Activated naive CD4-positive, alpha-beta T cell treated with anti-CD3 and anti-CD28 coated beads, Interleukin-2, amount 50 U/mL, for 72 hours (primary cell): Measurements from ENCODE around the gene ABCC9. TPM values are rescaled to one million over a fixed set of nuclear protein-coding genes. Genes with fewer than 3 reads are reported as not detected.

Experiments
- ATAC-seq, 2 donors: fragments of 150-1000 bp; cut with Tn5 transposase; 2 replicates each; pipeline ENCODE4 v1.10.0; 2021; ENCODE audit warnings: mild to moderate bottlenecking in 2 of 2, moderate library complexity in 2 of 2
- DNase-seq, 2 donors: peaks; one replicate each; pipeline ENCODE4 v3.0.0; 2021 to 2022; ENCODE audit warnings: low spot score in 2 of 2
- H3K27ac Mint-ChIP-seq, 2 donors: one replicate each; pipeline ENCODE4 v1.8.0; 2022; ENCODE audit warnings: mild to moderate bottlenecking in 2 of 2, mixed read lengths in 2 of 2
- H3K36me3 Mint-ChIP-seq, 2 donors: one replicate each; pipeline ENCODE4 v1.8.0; 2022; ENCODE audit warnings: mixed read lengths in 2 of 2
- H3K9me3 Mint-ChIP-seq, 2 donors: one replicate each; pipeline ENCODE4 v1.8.0; 2022; ENCODE audit warnings: mixed read lengths in 2 of 2
- total RNA-seq, 2 donors: library from RNA; stranded (reverse); gene quantifications; one replicate each; pipeline ENCODE4 v1.2.3, GENCODE V29; 2022

ABCC9 gene
- total RNA-seq, 2 donors from 2014 or later: not detected

DNA sequence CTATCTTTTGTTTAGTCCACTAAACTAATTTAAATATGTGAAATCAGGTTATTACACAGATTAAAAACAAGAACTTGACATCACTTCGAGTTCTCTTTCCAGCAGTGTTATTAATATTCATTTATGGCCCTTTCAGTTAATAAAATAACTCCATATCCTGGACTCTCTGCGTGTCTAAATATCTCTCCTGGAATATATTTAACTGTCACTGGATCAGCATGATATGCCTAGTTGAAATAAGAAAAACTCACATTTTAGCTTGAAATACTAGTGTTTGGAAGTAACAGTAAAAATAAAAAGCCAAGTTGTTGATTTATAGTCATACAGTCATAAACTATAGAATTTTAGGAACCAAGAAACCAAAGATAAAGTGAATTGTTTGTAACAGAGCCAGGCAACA is 45.6 kb downstream of the ABCC9 start:
- no peak overlapping the region for H3K27ac Mint-ChIP-seq
- ATAC-seq (no peak), DNase-seq (no peak)
- H3K9me3 Mint-ChIP-seq: peaks cover 0 to 5% of the 10 kb centered on the region in 2 donors
- H3K36me3 Mint-ChIP-seq: no peaks in the 10 kb centered on the region

- Mint-ChIP-seq H3K27ac (no peak overlapping the region), H3K9me3 (peaks cover 0 to 5% of the 10 kb centered on the region in 2 donors), H3K36me3 (no peaks in the 10 kb centered on the region)
- ATAC-seq (no peak), DNase-seq (no peak)
Observed at GRCh38 chr12:21894792-21895595, 46.2 kb downstream of the ABCC9 start.

DNA sequence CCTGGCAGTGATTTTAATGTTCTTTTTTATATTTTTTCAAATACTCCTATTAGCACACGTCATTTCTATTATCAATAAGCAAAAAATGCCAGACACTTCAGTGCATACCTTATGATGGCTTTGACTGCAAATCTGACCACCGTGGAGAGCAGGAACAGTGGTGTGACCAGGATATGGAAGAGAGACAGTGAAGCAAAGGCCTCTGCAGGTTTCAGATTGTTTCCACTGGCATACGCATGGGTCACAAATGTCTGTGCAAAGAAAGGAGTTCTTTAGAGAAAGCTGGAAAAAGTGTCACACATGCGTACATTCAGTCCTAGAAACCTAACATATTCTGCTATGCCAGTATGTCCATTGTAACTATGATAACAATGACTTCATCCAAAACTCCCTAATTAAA is 47.3 kb downstream of the ABCC9 start:
- ATAC-seq: no peak
- no peak for DNase-seq
- Mint-ChIP-seq H3K9me3 (peaks cover 0 to 5% of the 10 kb centered on the region in 2 donors), H3K36me3 (no peaks in the 10 kb centered on the region), H3K27ac (no peak overlapping the region)

GRCh38 chr12:21892341-21892740 is 48.9 kb downstream of the ABCC9 start:
- Mint-ChIP-seq H3K36me3 (no peaks in the 10 kb centered on the region), H3K9me3 (peaks cover 0 to 5% of the 10 kb centered on the region in 2 donors), H3K27ac (no peak overlapping the region)
- no peak for DNase-seq
- no peak for ATAC-seq

DNA sequence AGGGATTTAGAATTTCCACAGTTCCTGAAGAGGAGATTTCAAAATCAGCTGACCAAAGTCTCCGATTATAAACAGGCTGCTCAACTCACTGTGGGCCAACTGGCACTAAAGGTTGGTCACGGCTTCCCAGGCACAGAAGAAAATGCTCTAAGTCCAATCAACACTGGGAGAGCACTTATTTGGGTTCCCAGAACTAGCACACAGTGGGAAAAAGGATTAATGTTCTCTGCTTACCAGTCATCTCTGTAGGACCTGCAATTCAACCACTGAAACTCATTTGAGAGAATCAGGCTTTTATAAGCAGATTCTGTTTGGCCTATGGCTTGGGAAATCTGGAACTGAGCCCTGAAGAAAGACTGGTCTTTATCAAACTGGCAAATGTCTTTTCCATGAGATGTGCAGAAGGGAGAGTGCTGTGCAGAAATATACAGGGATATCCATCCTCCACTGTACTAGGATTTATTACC is 49.4 kb downstream of the ABCC9 start:
- no peak for DNase-seq
- H3K36me3 Mint-ChIP-seq: no peaks in the 10 kb centered on the region
- peaks cover 2 to 5% of the 10 kb centered on the region in 2 donors for H3K9me3 Mint-ChIP-seq
- no peak for ATAC-seq
- no peak overlapping the region for H3K27ac Mint-ChIP-seq

GRCh38 chr12:21888276-21888863 is 52.9 kb downstream of the ABCC9 start:
- no peak for ATAC-seq
- DNase-seq: no peak
- Mint-ChIP-seq H3K36me3 (no peaks in the 10 kb centered on the region), H3K27ac (no peak overlapping the region), H3K9me3 (peaks cover 4 to 5% of the 10 kb centered on the region in 2 donors)

DNA sequence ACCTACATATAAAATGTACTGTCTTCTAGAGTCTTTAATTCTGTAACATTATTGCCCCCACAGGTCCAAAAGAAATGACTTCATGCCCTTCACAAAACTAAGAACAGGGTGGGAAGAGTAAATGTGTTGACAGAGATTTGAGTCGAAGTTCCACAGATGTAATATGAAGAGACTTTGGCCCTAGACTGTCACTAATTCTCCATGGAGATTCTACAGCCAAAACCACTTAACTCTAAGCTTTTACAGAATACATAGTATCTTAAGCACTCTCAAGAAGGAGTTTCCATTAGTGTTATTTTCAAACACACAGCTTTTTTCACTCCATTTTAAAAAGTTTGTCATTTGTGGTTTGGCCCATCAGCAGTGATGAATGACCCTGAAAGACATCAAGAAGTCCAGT is 56.3 kb downstream of the ABCC9 start:
- Mint-ChIP-seq H3K9me3 (peaks cover 0 to 4% of the 10 kb centered on the region in 2 donors), H3K27ac (no peak overlapping the region), H3K36me3 (no peaks in the 10 kb centered on the region)
- DNase-seq (no peak), ATAC-seq (no peak)

DNA sequence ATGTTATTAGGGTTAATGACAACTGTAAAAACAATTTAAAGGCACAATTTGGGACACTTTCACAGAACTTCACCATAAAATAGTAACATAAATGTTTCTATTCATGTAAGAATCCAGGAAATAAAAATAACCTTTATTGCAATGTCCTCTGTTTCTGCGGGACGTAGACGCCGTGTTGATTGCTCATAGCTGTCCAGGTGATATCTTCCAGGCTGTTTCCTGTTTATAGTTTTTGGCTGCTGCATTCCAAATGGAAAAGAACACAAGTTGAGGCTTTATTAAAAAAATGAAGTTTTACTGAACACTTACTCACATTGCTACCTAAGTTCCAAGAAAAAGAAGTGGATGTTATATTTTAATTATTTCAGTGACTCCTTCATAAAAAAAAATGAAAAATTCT is 58.6 kb downstream of the ABCC9 start:
- ATAC-seq: no peak
- DNase-seq: no peak
- Mint-ChIP-seq H3K36me3 (no peaks in the 10 kb centered on the region), H3K9me3 (peaks cover 0 to 4% of the 10 kb centered on the region in 2 donors), H3K27ac (no peak overlapping the region)

DNA sequence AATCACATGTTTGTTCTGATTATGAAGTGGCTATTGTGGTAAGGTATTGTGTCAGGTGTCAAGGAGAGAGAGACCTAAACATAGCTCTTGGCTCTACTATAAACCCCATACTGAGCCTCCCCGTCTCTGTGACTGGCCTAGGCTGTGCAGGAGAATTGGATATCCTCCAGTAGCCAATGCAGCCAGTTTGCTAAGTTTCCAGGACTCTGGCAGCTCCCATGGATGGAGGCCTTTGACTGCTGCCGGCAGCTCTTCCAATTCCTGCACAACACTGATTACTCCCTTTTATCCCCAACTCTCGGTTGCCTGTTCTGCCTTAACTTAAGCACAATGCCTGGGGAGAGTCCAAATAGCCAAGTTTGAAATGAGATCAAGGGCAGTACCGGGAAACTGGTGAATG is 59.3 kb downstream of the ABCC9 start:
- Mint-ChIP-seq H3K36me3 (no peaks in the 10 kb centered on the region), H3K9me3 (peaks cover 0 to 4% of the 10 kb centered on the region in 2 donors), H3K27ac (no peak overlapping the region)
- DNase-seq: no peak
- ATAC-seq: no peak

GRCh38 chr12:21879312-21879711 is 61.9 kb downstream of the ABCC9 start:
- DNase-seq (no peak), ATAC-seq (no peak)
- no peaks in the 10 kb centered on the region for H3K36me3 Mint-ChIP-seq
- no peak overlapping the region for H3K27ac Mint-ChIP-seq
- no peaks in the 10 kb centered on the region for H3K9me3 Mint-ChIP-seq

DNA sequence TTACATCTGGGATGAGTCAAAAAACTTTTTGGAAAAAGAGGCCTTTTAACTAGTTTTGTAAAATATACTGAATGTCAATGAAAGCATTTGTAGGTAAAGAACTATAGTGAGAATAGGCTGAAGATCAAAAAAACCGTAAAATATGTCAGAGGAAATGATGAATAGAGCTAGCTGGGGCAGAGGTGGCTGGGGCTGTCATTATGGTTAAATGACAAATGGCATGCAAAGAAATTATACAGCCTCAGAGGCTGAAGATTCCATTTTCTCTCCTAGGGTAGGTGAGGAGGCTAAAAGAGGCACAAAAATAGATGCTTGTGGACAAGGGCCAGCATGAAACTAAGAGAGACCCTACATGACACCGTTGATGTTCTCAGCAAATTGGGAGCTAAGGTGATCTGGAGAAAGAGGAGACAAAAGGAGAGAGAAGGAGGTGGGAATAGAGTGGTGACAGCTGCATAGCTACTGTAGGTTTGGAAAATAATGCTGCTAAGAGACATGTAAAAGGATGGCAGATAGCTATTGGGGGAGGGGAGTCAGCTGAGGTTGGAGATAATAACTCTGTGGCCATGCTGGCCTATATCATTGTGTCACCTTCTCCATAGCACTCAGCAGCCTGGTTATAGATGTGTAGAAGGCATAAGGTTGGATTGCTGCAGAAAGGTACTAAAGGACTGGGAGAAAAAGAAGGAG is 63.8 kb downstream of the ABCC9 start:
- Mint-ChIP-seq H3K9me3 (no peaks in the 10 kb centered on the region), H3K27ac (no peak overlapping the region), H3K36me3 (no peaks in the 10 kb centered on the region)
- DNase-seq (no peak), ATAC-seq (no peak)

- H3K9me3 Mint-ChIP-seq: no peaks in the 10 kb centered on the region
- no peak for DNase-seq
- no peak overlapping the region for H3K27ac Mint-ChIP-seq
- no peaks in the 10 kb centered on the region for H3K36me3 Mint-ChIP-seq
- no peak for ATAC-seq
Observed at GRCh38 chr12:21865846-21866245, 75.4 kb downstream of the ABCC9 start.

- Mint-ChIP-seq H3K36me3 (no peaks in the 10 kb centered on the region), H3K9me3 (no peaks in the 10 kb centered on the region), H3K27ac (no peak overlapping the region)
- DNase-seq: no peak
- no peak for ATAC-seq
Observed at GRCh38 chr12:21860534-21860933, 80.7 kb downstream of the ABCC9 start.

- Mint-ChIP-seq H3K9me3 (no peaks in the 10 kb centered on the region), H3K27ac (no peak overlapping the region), H3K36me3 (no peaks in the 10 kb centered on the region)
- no peak for ATAC-seq
- DNase-seq: no peak
Observed at GRCh38 chr12:21860128-21860527, 81.1 kb downstream of the ABCC9 start.

DNA sequence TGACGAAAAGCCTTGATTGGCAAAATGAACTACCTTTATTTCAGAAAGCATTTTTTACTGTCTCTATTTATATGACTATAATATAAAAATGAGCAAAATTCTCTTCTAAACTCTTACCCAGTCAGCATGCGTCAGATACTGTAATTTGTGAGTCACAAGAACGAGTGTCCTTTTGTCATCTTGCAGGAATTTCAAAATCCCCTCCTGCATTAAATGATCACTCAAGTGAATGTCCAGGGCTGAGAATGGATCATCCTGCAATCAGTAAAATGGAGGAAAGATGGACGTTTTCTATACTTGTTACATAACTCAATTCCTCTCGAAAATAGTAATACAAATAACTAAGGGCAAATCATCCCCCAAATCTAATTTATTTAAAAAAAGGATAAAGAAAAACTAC is 89.0 kb downstream of the ABCC9 start:
- no peak overlapping the region for H3K27ac Mint-ChIP-seq
- ATAC-seq (no peak), DNase-seq (no peak)
- H3K9me3 Mint-ChIP-seq: no peaks in the 10 kb centered on the region
- no peaks in the 10 kb centered on the region for H3K36me3 Mint-ChIP-seq

GRCh38 chr12:21851151-21851550 is 90.1 kb downstream of the ABCC9 start:
- H3K36me3 Mint-ChIP-seq: no peaks in the 10 kb centered on the region
- H3K27ac Mint-ChIP-seq: no peak overlapping the region
- H3K9me3 Mint-ChIP-seq: no peaks in the 10 kb centered on the region
- DNase-seq (no peak), ATAC-seq (no peak)

- DNase-seq (no peak), ATAC-seq (no peak)
- Mint-ChIP-seq H3K27ac (no peak overlapping the region), H3K9me3 (no peaks in the 10 kb centered on the region), H3K36me3 (no peaks in the 10 kb centered on the region)
Observed at GRCh38 chr12:21850419-21850818, 90.8 kb downstream of the ABCC9 start.
